PC-3 (cell line): Measurements from ENCODE around the gene TSPAN33. TPM values are rescaled to one million over a fixed set of nuclear protein-coding genes. Genes with fewer than 3 reads are reported as not detected.

Experiments used
- ATAC-seq: fragments of 200-7000 bp; cut with Tn5 transposase; 2 replicates; pipeline ENCODE4 v1.9.1; 2020; ENCODE audit warnings: mild to moderate bottlenecking, moderate library complexity
- BruUV-seq: library from RNA; stranded (reverse); fragments of 400-500 nt; replicated peaks from 2 replicates; lab custom pipeline; 2021; lab: Mats Ljungman, UMichigan
- CTCF ChIA-PET: fragments of 300-600 bp; sonication (Branson Sonifier 250); formaldehyde crosslinking; loops from one replicate; lab custom pipeline; 2022; ENCODE audit warnings: antibody characterized with exemption; lab: Charles Lee
- POLR2A ChIA-PET: fragments of 300-600 bp; sonication (Branson Sonifier 250); formaldehyde crosslinking; loops from one replicate; lab custom pipeline; 2022; ENCODE audit warnings: antibody characterized with exemption; ENCODE audit not compliant: unreplicated experiment; lab: Charles Lee
- DNase-seq: peaks from one replicate; pipeline ENCODE4 v3.0.0-alpha.2; 2015
- H2AFZ ChIP-seq: fragments of 300-600 bp; sonication (generic); 2 replicates; pipeline ENCODE4 v1.6.0; 2016; ENCODE audit warnings: antibody characterized with exemption, low read length
- H3F3A ChIP-seq: fragments of 300-600 bp; sonication (generic); one replicate; pipeline ENCODE4 v1.6.0; 2017; ENCODE audit warnings: antibody characterized with exemption, low read length, control low read depth, mild to moderate bottlenecking; ENCODE audit not compliant: unreplicated experiment
- H3K27ac ChIP-seq: fragments of 300-600 bp; sonication (generic); 2 replicates; pipeline ENCODE4 v1.5.1; 2016; ENCODE audit warnings: mild to moderate bottlenecking, low read length
- H3K27me3 ChIP-seq: fragments of 300-600 bp; sonication (generic); 2 replicates; pipeline ENCODE4 v1.6.1; 2016; ENCODE audit warnings: low read length, mixed read lengths
- H3K36me3 ChIP-seq: fragments of 300-600 bp; sonication (generic); 2 replicates; pipeline ENCODE4 v1.6.1; 2016; ENCODE audit warnings: low read depth, mixed run types, low read length, mixed read lengths
- H3K4me1 ChIP-seq: fragments of 300-600 bp; sonication (generic); 2 replicates; pipeline ENCODE4 v1.5.1; 2016; ENCODE audit warnings: low read length; ENCODE audit not compliant: insufficient read depth
- H3K4me2 ChIP-seq: fragments of 300-600 bp; sonication (generic); 2 replicates; pipeline ENCODE4 v1.6.0; 2016; ENCODE audit warnings: low read length
- H3K4me3 ChIP-seq: fragments of 300-600 bp; sonication (generic); 2 replicates; pipeline ENCODE4 v1.5.1; 2016; ENCODE audit warnings: mild to moderate bottlenecking, low read length, mixed read lengths
- H3K79me2 ChIP-seq: fragments of 300-600 bp; sonication (generic); 2 replicates; pipeline ENCODE4 v1.6.1; 2017; ENCODE audit warnings: low read length, mixed read lengths
- H3K9ac ChIP-seq: fragments of 300-600 bp; sonication (generic); 2 replicates; pipeline ENCODE4 v1.6.0; 2016; ENCODE audit warnings: mild to moderate bottlenecking, low read length
- H3K9me2 ChIP-seq: fragments of 300-600 bp; sonication (generic); replicated peaks from 2 replicates; pipeline ENCODE4 v1.6.1; 2016; ENCODE audit warnings: mixed run types, low read length, mixed read lengths
- H3K9me3 ChIP-seq: fragments of 300-600 bp; sonication (generic); 2 replicates; pipeline ENCODE4 v1.6.1; 2016; ENCODE audit warnings: low read length, mixed read lengths
- H4K20me1 ChIP-seq: fragments of 300-600 bp; sonication (generic); 2 replicates; pipeline ENCODE4 v1.6.1; 2016; ENCODE audit warnings: low read length, mixed read lengths
- CTCF ChIP-seq: fragments of 300-600 bp; sonication (generic); conservative IDR thresholded peaks from 2 replicates; pipeline ENCODE4 v1.5.1; 2017; ENCODE audit warnings: antibody characterized with exemption, low read depth, mild to moderate bottlenecking, low read length
- EZH2 ChIP-seq: fragments of 300-600 bp; sonication (generic); IDR thresholded peaks from one replicate; pipeline ENCODE4 v1.6.1; 2017; ENCODE audit warnings: antibody characterized with exemption, mild to moderate bottlenecking, low read length; ENCODE audit not compliant: unreplicated experiment
- EZH2phosphoT487 ChIP-seq: fragments of 300-600 bp; sonication (generic); IDR thresholded peaks from 2 replicates; pipeline ENCODE4 v1.6.1; 2018; ENCODE audit warnings: mild to moderate bottlenecking, antibody characterized with exemption, low read length, borderline replicate concordance
- intact Hi-C: fragments of 100-400 bp; cut with micrococcal nuclease; formaldehyde crosslinking; loops from 2 replicates; pipeline ENCODE4 v1.9.0; 2023
- total RNA-seq: library from RNA; depleted of rRNA; stranded (reverse); fragments of >200 nt; gene quantifications from 2 replicates; pipeline ENCODE4 v1.2.3, GENCODE V29; 2014

Gene TSPAN33
- total RNA-seq, 1 experiment from 2014 or later: 23.7 TPM

- Histone ChIP-seq H3K4me3 (peak overlapping the region; percentile 89), H3K9me3 (no peaks in the 10 kb centered on the region), H3K36me3 (no peaks in the 10 kb centered on the region), H3F3A (no peaks in the 10 kb centered on the region), H3K27ac (no peak overlapping the region), H4K20me1 (no peaks in the 10 kb centered on the region), H3K4me2 (peak overlapping the region; percentile 87), H3K4me1 (peaks cover 9% of the 10 kb centered on the region; the same call in 1 of the 2 replicates), H3K79me2 (peaks cover 10% of the 10 kb centered on the region; the same call in 1 of the 2 replicates), H2AFZ (peak overlapping the region; percentile 89), H3K27me3 (no peaks in the 10 kb centered on the region), H3K9ac (peak overlapping the region; percentile 64; the same call in 1 of the 2 replicates), H3K9me2 (no peaks in the 10 kb centered on the region)
- no peak for ATAC-seq
- intact Hi-C loops: no loop called here
- POLR2A ChIA-PET: no interaction called here
- DNase-seq: no peak
- BruUV-seq: no TSS peak
- CTCF ChIA-PET: no interaction called here
- no peak for TF ChIP-seq EZH2phosphoT487
Measured at GRCh38 chr7:129189661-129190310, 45.3 kb downstream of the TSPAN33 start.

- Histone ChIP-seq H3K9me2 (no peaks in the 10 kb centered on the region), H3F3A (no peaks in the 10 kb centered on the region), H3K27me3 (no peaks in the 10 kb centered on the region), H3K79me2 (peaks cover 10% of the 10 kb centered on the region; the same call in 1 of the 2 replicates), H3K9me3 (no peaks in the 10 kb centered on the region), H3K27ac (no peak overlapping the region), H2AFZ (no peak overlapping the region), H3K36me3 (no peaks in the 10 kb centered on the region), H4K20me1 (0 out of 2 replicates have a peak, but pooled peaks cover 3% of the 10 kb centered on the region), H3K9ac (no peak overlapping the region), H3K4me1 (peaks cover 9% of the 10 kb centered on the region; the same call in 1 of the 2 replicates), H3K4me3 (no peak overlapping the region), H3K4me2 (no peak overlapping the region)
- ATAC-seq: no peak
- no peak for DNase-seq
- ChIA-PET CTCF (no interaction called here), POLR2A (no interaction called here)
- BruUV-seq: no TSS peak
- no peak for TF ChIP-seq EZH2phosphoT487
- intact Hi-C loops: no loop called here
Measured at GRCh38 chr7:129191272-129191671, 46.8 kb downstream of the TSPAN33 start.

- ChIA-PET CTCF (no interaction called here), POLR2A (interaction anchor here (0.7 kb wide), 1 partner anchor 237 kb away, joined by 5 read pairs; no protein-coding TSS in a partner anchor)
- Histone ChIP-seq H3K4me1 (peaks cover 9% of the 10 kb centered on the region; the same call in 1 of the 2 replicates), H3K4me2 (no peak overlapping the region), H3F3A (no peaks in the 10 kb centered on the region), H3K9me2 (no peaks in the 10 kb centered on the region), H4K20me1 (0 out of 2 replicates have a peak, but pooled peaks cover 3% of the 10 kb centered on the region), H3K9me3 (no peaks in the 10 kb centered on the region), H3K27ac (no peak overlapping the region), H3K4me3 (no peak overlapping the region), H3K79me2 (peaks cover 10% of the 10 kb centered on the region; the same call in 1 of the 2 replicates), H3K9ac (no peak overlapping the region), H3K27me3 (no peaks in the 10 kb centered on the region), H2AFZ (no peak overlapping the region), H3K36me3 (no peaks in the 10 kb centered on the region)
- intact Hi-C loops: no loop called here
- ATAC-seq (no peak), DNase-seq (no peak)
- no peak for TF ChIP-seq EZH2
- no TSS peak for BruUV-seq
Measured at GRCh38 chr7:129193892-129194291, 49.4 kb downstream of the TSPAN33 start.

GRCh38 chr7:129197771-129198170 lies 53.3 kb downstream of the TSPAN33 start:
- Histone ChIP-seq H3K27ac (no peak overlapping the region), H3F3A (no peaks in the 10 kb centered on the region), H4K20me1 (0 out of 2 replicates have a peak, but pooled peaks cover 3% of the 10 kb centered on the region), H3K36me3 (no peaks in the 10 kb centered on the region), H2AFZ (no peak overlapping the region), H3K4me2 (no peak overlapping the region), H3K4me1 (no peaks in the 10 kb centered on the region), H3K4me3 (no peak overlapping the region), H3K27me3 (no peaks in the 10 kb centered on the region), H3K79me2 (no peaks in the 10 kb centered on the region), H3K9ac (no peak overlapping the region), H3K9me2 (no peaks in the 10 kb centered on the region), H3K9me3 (no peaks in the 10 kb centered on the region)
- ChIA-PET CTCF (interaction anchor here (1.1 kb wide), 1 partner anchor 34 kb away, joined by 3 read pairs; no protein-coding TSS in a partner anchor), POLR2A (no interaction called here)
- intact Hi-C loops: no loop called here
- TF ChIP-seq CTCF: no peak
- no peak for TF ChIP-seq EZH2phosphoT487
- no peak for TF ChIP-seq EZH2
- no TSS peak for BruUV-seq
- DNase-seq (no peak), ATAC-seq (no peak)
